Measurements from ENCODE around the gene FBXO36. TPM values are rescaled to one million over a fixed set of nuclear protein-coding genes. Genes with fewer than 3 reads are reported as not detected.

Gene FBXO36
- total and polyA plus RNA-seq, 2 donors (not counting 3 experiments of a cell fraction or from before 2014, with no cell fraction given) = 0.53 to 1.2 TPM

GRCh38 chr2:229884775-229885699, 37.3 kb upstream of the FBXO36 start:
- peaks cover 21% of the 10 kb centered on the region for H4K20me1 ChIP-seq (replicated peaks; ENCODE audit: control insufficient read depth, extremely low read depth, insufficient read depth, low read length)
- H3K4me3 ChIP-seq (replicated peaks in 1 of 3; ENCODE audit: insufficient read depth in 1 of 3, low read depth in 1 of 3, low read length in 3 of 3) = no peak overlapping the region
- H3K27me3 ChIP-seq (ENCODE audit: control insufficient read depth in 2 of 2, insufficient read depth in 2 of 2, low read length in 2 of 2) = no peaks in the 10 kb centered on the region
- no peaks in the 10 kb centered on the region for H3K9me3 ChIP-seq (replicated peaks; ENCODE audit: control insufficient read depth, insufficient read depth, low read length)
- H3K4me2 ChIP-seq (ENCODE audit: insufficient read depth, low read length) = no peak overlapping the region
- dilution Hi-C loops (cut with MboI; ENCODE audit: extremely low pct_ligation_motif_present, low sequenced_read_pairs) (no loop called here), intact Hi-C loops (cut with micrococcal nuclease) (no loop called here)
- H3K36me3 ChIP-seq (ENCODE audit: control insufficient read depth in 2 of 2, extremely low read depth in 1 of 2, insufficient read depth in 2 of 2, low read length in 2 of 2) = peaks cover 0 to 6% of the 10 kb centered on the region in 2 experiments
- FAIRE-seq (no peak), DNase-seq (ENCODE audit: low read depth, low spot score) (no peak)
- no peak overlapping the region for H3K27ac ChIP-seq (ENCODE audit: insufficient read depth, low read depth, low read length)
- no peak overlapping the region for H2AFZ ChIP-seq (ENCODE audit: low read depth, low read length)
- H3K9ac ChIP-seq (replicated peaks; ENCODE audit: extremely low read depth, insufficient read depth, low read length) = no peak overlapping the region
- peaks cover 2% of the 10 kb centered on the region for H3K4me1 ChIP-seq (ENCODE audit: control insufficient read depth, extremely low read depth, insufficient read depth, low read length)
- ChIA-PET CTCF (interaction anchor here (1.3 to 1.5 kb wide), 3 partner anchors 23 to 84 kb away, joined by 3 to 6 read pairs (median 3); no protein-coding TSS in a partner anchor), POLR2A (no interaction called here)
- no peaks in the 10 kb centered on the region for H3K9me1 ChIP-seq (replicated peaks; ENCODE audit: control insufficient read depth, extremely low read depth, insufficient read depth, low read length)
- BruUV-seq (replicated peaks) = no TSS peak
- peaks cover 95% of the 10 kb centered on the region for H3K79me2 ChIP-seq (ENCODE audit: control insufficient read depth, insufficient read depth, low read length)
- no peak for TF ChIP-seq CTCF (IDR thresholded peaks at IDR 0.05; ENCODE audit: extremely low read depth in 1 of 2, insufficient read depth in 1 of 2, low read depth in 1 of 2, low read length in 2 of 2)
- TF ChIP-seq MAX (IDR thresholded peaks at IDR 0.05; ENCODE audit: insufficient read depth, insufficient read length) = no peak
- no peak for TF ChIP-seq MYC (IDR thresholded peaks at IDR 0.05; ENCODE audit: low read depth, low read length)
- TF ChIP-seq FOS (IDR thresholded peaks at IDR 0.05; ENCODE audit: borderline replicate concordance, insufficient read depth, low read length) = no peak
- TF ChIP-seq POLR2AphosphoS5 (IDR thresholded peaks at IDR 0.05; ENCODE audit: insufficient read depth, low read depth, low read length) = no peak
- no peak for TF ChIP-seq POLR2A (IDR thresholded peaks at IDR 0.05; ENCODE audit: low read depth, low read length)
- TF ChIP-seq EZH2 (IDR thresholded peaks at IDR 0.05; ENCODE audit: borderline replicate concordance, low read depth, low read length, severe bottlenecking) = no peak
- TF ChIP-seq JUN (IDR thresholded peaks at IDR 0.05; ENCODE audit: borderline replicate concordance, insufficient read depth, insufficient read length, low read depth) = no peak
- TF ChIP-seq GATA2 (IDR thresholded peaks at IDR 0.05; ENCODE audit: insufficient read depth, insufficient read length, low read depth, low read length) = no peak
